Fibroblast of villous mesenchyme (primary cell): ENCODE results near the gene CAPN10. TPM values are rescaled to one million over a fixed set of nuclear protein-coding genes. Genes with fewer than 3 reads are reported as not detected.
A peak's percentile ranks its signal among the peaks of the same experiment; 100 is the strongest.
"Not testable (repeated sequence)": the region's sequence is repeated elsewhere in the genome, so short reads cannot be mapped to it uniquely, and the experiment has no call there.

Experiments
- DNase-seq: peaks from one replicate; pipeline ENCODE4 v3.0.0-alpha.2; 2010; ENCODE audit warnings: low read depth
- H3K4me3 ChIP-seq: 2 replicates; pipeline ENCODE4 v1.5.1; 2011; ENCODE audit warnings: low read depth, mild to moderate bottlenecking, low read length
- CTCF ChIP-seq: IDR thresholded peaks from 2 replicates; pipeline ENCODE4 v1.5.1; 2012; ENCODE audit warnings: low read depth, mild to moderate bottlenecking, low read length; ENCODE audit not compliant: insufficient read depth
- total RNA-seq: library from RNA; depleted of rRNA; stranded (reverse); fragments of >200 nt; gene quantifications from 2 replicates; pipeline ENCODE4 v1.2.3, GENCODE V29; 2012

Gene CAPN10
- total RNA-seq, 1 donor: 20.3 TPM

GRCh38 chr2:240558236-240558761 is 28.2 kb upstream of the CAPN10 start:
- TF ChIP-seq CTCF: no peak
- peak overlapping the region; percentile 57 for H3K4me3 ChIP-seq
- no peak for DNase-seq

GRCh38 chr2:240559286-240559685 is 27.2 kb upstream of the CAPN10 start:
- no peak for DNase-seq
- no peak for TF ChIP-seq CTCF
- H3K4me3 ChIP-seq: no peak overlapping the region

GRCh38 chr2:240560084-240560479 is 26.5 kb upstream of the CAPN10 start, which contains the start of gene DUSP28:
Gene DUSP28, plus strand, starts transcription at chr2:240560357. Its CDS starts 328 bp downstream, at chr2:240560685.
- DNase-seq: peak; percentile 90
- peak within 1 kb of the TSS; percentile 76 for H3K4me3 ChIP-seq
- no peak for TF ChIP-seq CTCF

- peak; percentile 99 for DNase-seq
- peak; percentile 27 for TF ChIP-seq CTCF
- peak overlapping the region; percentile 76 for H3K4me3 ChIP-seq
Measured at GRCh38 chr2:240560480-240561324, 25.8 kb upstream of the CAPN10 start.

- peak overlapping the region; percentile 76 for H3K4me3 ChIP-seq
- TF ChIP-seq CTCF: no peak
- peak; percentile 87 for DNase-seq
Measured at GRCh38 chr2:240561325-240561971, 25.1 kb upstream of the CAPN10 start.

- DNase-seq, H3K4me3 ChIP-seq: not testable (repeated sequence)
Measured at GRCh38 chr2:240563231-240563630, 23.3 kb upstream of the CAPN10 start.

- no peak overlapping the region for H3K4me3 ChIP-seq
- no peak for TF ChIP-seq CTCF
- no peak for DNase-seq
Measured at GRCh38 chr2:240563951-240564560, 22.5 kb upstream of the CAPN10 start.
